BJ (cell line): ENCODE results near the gene KRT76. TPM values are rescaled to one million over a fixed set of nuclear protein-coding genes. Genes with fewer than 3 reads are reported as not detected.

ENCODE experiments used
- CTCF ChIA-PET: fragments of 350-600 bp; formaldehyde crosslinking; extraction: SDS; loops from one replicate; lab custom pipeline; 2021; ENCODE audit warnings: antibody characterized with exemption, inconsistent platforms; lab: Yijun Ruan, JAX
- POLR2A ChIA-PET: fragments of 300-600 bp; sonication (Branson Sonifier 250); formaldehyde crosslinking; extraction: SDS; loops from one replicate; lab custom pipeline; 2021; ENCODE audit warnings: antibody characterized with exemption; lab: Charles Lee
- DNase-seq: peaks from one replicate; pipeline ENCODE4 v3.0.0-alpha.2; 2011; ENCODE audit warnings: low read depth
- H3K27me3 ChIP-seq: 2 replicates; pipeline ENCODE4 v1.6.0; 2011; ENCODE audit warnings: low read length; ENCODE audit not compliant: control insufficient read depth, insufficient read depth
- H3K36me3 ChIP-seq: 2 replicates; pipeline ENCODE4 v1.5.1; 2011; ENCODE audit warnings: low read length; ENCODE audit not compliant: control insufficient read depth, insufficient read depth
- H3K4me3 ChIP-seq: 2 replicates; pipeline ENCODE4 v1.5.1; 2011; ENCODE audit warnings: low read depth, mild to moderate bottlenecking, control low read depth, low read length
- polyA plus RNA-seq: library from polyadenylated mRNA; depleted of rRNA; stranded (reverse); fragments of >200 nt; gene quantifications from 2 replicates; pipeline ENCODE4 v1.2.3, GENCODE V29; 2011
- TF ChIP-seq, protein P1 (sequence below): IDR thresholded peaks from 2 replicates; pipeline ENCODE4 v1.5.1; 2011; ENCODE audit warnings: low read depth, mild to moderate bottlenecking, control low read depth, inconsistent platforms, low read length, moderate library complexity; ENCODE audit not compliant: insufficient read depth

Gene KRT76
- polyA plus RNA-seq, 1 experiment = not detected

DNA sequence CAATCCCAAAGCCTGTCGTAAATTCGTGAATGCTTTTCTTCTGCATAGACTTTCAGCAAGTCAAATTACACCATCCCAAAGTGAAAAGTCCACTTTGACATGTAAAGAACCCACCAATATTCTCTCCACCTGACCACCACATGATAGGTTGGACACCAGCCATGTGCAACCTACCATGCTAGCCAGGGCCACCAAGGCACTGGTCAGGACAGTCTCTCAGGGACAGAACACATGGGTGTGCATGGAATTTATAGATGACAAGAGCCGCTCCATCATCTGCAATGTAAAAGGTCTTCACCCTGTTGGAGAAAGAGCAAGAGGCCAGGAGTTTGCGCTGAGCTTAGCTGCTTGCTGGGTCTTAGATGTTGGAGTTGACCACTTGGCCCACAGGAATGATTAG is 5.4 kb upstream of the KRT76 start:
- H3K4me3 ChIP-seq = no peak overlapping the region
- no peaks in the 10 kb centered on the region for H3K36me3 ChIP-seq
- TF ChIP-seq, protein P1, sequence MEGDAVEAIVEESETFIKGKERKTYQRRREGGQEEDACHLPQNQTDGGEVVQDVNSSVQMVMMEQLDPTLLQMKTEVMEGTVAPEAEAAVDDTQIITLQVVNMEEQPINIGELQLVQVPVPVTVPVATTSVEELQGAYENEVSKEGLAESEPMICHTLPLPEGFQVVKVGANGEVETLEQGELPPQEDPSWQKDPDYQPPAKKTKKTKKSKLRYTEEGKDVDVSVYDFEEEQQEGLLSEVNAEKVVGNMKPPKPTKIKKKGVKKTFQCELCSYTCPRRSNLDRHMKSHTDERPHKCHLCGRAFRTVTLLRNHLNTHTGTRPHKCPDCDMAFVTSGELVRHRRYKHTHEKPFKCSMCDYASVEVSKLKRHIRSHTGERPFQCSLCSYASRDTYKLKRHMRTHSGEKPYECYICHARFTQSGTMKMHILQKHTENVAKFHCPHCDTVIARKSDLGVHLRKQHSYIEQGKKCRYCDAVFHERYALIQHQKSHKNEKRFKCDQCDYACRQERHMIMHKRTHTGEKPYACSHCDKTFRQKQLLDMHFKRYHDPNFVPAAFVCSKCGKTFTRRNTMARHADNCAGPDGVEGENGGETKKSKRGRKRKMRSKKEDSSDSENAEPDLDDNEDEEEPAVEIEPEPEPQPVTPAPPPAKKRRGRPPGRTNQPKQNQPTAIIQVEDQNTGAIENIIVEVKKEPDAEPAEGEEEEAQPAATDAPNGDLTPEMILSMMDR = no peak
- DNase-seq = no peak
- ChIA-PET POLR2A (no interaction called here), CTCF (no interaction called here)
- peaks cover 14% of the 10 kb centered on the region for H3K27me3 ChIP-seq

DNA sequence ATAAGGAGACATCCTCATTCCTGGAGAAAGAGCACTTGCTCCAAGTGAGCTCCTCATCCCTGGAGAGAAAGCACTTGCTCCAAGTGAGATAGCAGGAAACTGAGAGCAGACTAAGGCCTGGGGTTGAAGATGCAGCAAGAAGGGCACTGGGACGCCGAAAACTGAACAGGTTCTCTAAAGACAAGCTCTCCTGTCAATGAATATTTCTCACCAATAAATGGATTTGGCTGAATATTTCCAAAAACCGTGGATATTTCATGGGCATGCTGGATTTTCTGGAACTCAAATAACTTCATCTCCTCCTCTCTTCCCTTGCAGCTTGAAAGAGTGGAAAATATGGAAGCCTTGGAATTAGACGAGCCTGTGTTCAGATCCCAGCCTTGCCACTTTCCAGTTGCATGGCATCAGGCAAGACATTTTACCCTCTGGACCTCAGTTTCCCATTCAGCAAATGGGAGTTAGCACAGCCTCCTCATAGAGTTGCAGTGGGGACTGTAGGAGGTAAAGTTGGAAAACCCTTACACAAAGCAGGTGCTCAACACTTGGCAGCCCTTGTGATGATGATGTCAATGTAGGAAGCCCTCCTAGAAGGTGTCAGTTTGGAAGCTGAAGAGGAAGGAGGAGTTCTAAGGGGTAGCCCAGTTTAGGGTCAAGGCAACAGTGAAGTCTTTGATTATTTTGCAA is 4.4 kb upstream of the KRT76 start:
- CTCF ChIA-PET = interaction anchor here (0.7 to 1.0 kb wide), 2 partner anchors 13 to 75 kb away, joined by 3 read pairs; no protein-coding TSS in a partner anchor
- DNase-seq = no peak
- POLR2A ChIA-PET = interaction anchor here (0.6 kb wide), 1 partner anchor 55 kb away, joined by 4 read pairs; no protein-coding TSS in a partner anchor
- H3K36me3 ChIP-seq = no peaks in the 10 kb centered on the region
- no peak overlapping the region for H3K4me3 ChIP-seq
- H3K27me3 ChIP-seq = peaks cover 13% of the 10 kb centered on the region
- TF ChIP-seq, protein P1 = no peak

DNA sequence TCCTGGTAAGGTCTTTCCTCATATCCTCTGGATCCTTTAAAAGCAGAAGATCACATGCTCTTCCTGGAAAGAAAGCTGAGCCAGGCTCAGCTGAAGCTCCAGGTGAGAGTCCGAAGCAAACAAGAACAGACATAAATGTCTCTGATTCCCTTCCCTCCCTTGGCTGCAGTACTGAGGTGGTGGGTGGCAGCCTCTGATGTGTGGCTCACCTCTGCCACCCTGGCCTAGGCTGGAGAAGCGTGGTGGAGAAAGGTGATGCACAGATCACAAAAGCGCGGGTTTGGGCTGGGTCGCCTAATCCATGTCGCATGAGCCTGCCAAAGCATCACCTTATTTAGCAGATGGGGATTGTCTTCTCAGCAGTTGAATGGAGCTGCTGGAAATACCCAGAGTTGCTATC is 2.8 kb upstream of the KRT76 start:
- ChIA-PET CTCF (no interaction called here), POLR2A (no interaction called here)
- Histone ChIP-seq H3K36me3 (no peaks in the 10 kb centered on the region), H3K27me3 (peaks cover 11% of the 10 kb centered on the region), H3K4me3 (no peak overlapping the region)
- DNase-seq = no peak
- TF ChIP-seq, protein P1 = no peak

DNA sequence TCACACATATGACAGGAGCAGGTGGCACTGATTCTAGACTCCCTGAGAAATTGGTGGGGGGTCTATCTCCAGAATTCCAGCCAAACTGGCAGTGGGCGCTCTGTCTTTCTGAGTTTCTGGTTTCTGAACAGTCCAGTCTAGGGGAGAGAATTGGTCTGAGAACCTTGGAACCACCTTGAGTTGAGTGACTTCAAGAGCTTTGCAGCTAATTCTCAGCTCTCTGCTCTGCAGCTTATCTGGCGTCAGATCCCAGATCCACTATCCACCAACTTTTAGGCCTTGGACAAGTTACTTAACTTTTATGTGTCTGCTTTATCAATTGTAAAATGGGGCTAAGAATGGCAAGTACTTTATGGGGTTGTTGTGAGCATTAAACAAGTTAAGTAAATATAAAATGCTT is 1.7 kb upstream of the KRT76 start:
- Histone ChIP-seq H3K36me3 (no peaks in the 10 kb centered on the region), H3K27me3 (peaks cover 11% of the 10 kb centered on the region), H3K4me3 (no peak overlapping the region)
- ChIA-PET POLR2A (no interaction called here), CTCF (interaction anchor here (1.0 kb wide), 1 partner anchor 87 kb away, joined by 3 read pairs; no protein-coding TSS in a partner anchor)
- TF ChIP-seq, protein P1 = no peak
- DNase-seq = no peak

DNA sequence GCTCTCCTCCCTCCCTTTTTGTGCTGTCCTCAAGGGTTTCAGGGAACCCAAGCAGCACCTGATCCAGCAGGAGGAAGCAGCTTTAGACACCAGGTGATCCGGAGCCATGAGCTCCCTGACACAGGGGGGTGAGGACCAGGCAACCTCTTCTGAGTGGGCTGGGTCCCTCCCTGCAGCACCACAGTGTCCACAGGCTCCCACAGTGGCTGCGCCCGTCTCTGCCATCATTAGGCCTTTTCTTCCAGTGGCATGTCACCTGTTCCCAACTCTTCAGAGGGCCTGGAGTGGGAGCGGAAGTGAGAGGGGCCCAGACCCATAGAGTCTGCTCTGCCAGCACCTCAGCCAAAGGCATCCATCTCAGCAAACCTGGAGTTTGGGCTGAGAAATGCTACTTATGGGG is 421 bp upstream of the KRT76 start:
- TF ChIP-seq, protein P1 = no peak
- ChIA-PET POLR2A (no interaction called here), CTCF (interaction anchor here (0.6 to 1.0 kb wide), 2 partner anchors 88 to 157 kb away, joined by 3 to 4 read pairs; no protein-coding TSS in a partner anchor)
- DNase-seq = no peak
- Histone ChIP-seq H3K4me3 (no peak overlapping the region), H3K27me3 (peaks cover 11% of the 10 kb centered on the region), H3K36me3 (no peaks in the 10 kb centered on the region)
